GM19043 (cell line): ENCODE measurements around the gene RNASE8.

Experiments
- ATAC-seq: cut with Tn5 transposase; IDR thresholded peaks from one replicate; pipeline ENCODE4 v1.9.1; 2021; ENCODE audit warnings: low read depth; ENCODE audit not compliant: unreplicated experiment

Gene RNASE8

DNA sequence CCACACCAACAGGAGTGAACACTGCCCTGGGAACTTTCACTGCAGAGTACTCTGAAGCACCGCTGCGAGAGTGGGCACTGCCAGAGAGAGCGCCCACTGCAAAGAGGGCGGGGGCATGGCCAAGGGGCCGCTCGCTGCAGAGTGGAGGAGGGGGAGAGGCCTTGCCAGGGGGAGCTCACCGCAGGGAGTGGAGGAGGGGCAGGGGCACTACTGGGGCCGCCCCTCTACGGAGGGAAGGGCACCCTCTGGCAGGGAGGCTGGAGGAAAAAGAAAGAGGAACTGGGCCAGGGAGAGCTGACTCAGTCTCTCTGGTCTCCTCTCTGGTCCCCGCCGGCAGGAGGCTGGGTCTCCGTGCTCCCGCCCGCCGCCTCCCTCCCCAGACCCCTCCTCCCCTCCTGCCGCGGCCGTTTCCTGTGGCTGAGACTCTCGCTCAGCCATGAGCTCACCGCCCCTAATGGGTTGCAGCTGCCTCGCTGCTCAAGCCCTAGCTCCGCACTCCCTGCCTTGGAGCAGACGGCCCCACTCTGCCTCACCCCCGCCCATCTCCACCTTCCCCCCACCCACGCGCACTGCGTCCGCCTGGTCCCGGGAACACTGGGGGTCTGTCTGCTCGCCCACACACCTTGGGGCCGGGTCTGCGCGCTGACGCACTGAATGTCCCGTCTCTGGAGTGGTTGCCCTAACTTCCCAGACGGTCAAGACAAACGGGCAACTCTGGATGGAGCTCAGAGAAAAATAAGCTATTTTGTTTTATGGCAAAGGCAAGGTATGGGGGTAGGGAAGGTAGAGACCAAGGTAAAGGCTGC lies 13.8 kb downstream of the RNASE8 start:
- ATAC-seq, result peak; percentile 74

DNA sequence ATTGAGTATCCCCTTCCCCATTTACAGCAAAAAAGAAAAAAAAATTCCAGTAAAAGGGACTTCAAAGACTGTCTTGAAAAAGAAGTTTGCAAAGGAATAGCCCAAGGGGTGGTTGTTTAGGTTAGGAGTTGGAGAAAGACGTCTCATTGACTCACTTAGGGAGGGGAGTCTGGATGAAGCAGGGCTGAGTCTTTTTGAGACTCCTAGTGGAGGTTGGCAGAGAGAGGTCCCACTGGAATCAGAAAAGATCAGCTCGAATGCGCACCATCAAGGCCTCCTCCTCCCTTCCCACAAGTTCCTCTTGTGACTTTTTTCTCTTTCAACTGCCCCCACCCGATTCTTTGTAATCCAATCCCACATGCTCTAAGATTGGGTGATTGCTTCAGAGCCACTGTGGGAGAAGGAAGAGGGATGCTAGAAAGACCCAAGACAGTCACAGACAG lies 14.4 kb downstream of the RNASE8 start:
- no peak for ATAC-seq

DNA sequence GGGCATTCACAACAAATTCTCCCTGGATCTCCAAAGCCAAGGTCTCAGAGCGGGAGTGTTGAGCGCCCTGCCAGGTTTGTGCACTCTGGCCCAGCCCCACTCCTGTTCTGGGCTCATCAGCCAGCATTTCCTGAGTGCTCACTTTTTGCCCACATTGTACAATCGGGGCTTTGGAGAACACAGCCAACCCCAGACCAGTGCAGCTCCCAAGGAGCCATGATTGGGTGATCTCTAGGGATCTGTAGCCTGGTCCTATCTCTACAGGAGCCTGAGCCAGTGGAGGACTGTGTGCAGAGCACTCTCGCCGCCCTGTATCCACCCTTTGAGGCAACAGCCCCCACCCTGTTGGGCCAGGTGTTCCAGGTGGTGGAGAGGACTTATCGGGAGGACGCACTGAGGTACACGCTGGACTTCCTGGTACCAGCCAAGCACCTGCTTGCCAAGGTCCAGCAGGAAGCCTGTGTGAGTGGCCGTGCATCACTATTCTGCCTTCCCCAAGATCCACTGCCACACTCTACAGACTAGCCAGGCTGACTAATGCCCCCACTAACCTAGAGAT lies 15.2 kb downstream of the RNASE8 start:
- no peak for ATAC-seq

DNA sequence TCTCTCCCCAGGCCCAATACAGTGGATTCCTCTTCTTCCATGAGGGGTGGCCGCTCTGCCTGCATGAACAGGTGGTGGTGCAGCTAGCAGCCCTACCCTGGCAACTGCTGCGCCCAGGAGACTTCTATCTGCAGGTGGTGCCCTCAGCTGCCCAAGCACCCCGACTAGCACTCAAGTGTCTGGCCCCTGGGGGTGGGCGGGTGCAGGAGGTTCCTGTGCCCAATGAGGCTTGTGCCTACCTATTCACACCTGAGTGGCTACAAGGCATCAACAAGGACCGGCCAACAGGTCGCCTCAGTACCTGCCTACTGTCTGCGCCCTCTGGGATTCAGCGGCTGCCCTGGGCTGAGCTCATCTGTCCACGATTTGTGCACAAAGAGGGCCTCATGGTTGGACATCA lies 16.3 kb downstream of the RNASE8 start:
- no peak for ATAC-seq

DNA sequence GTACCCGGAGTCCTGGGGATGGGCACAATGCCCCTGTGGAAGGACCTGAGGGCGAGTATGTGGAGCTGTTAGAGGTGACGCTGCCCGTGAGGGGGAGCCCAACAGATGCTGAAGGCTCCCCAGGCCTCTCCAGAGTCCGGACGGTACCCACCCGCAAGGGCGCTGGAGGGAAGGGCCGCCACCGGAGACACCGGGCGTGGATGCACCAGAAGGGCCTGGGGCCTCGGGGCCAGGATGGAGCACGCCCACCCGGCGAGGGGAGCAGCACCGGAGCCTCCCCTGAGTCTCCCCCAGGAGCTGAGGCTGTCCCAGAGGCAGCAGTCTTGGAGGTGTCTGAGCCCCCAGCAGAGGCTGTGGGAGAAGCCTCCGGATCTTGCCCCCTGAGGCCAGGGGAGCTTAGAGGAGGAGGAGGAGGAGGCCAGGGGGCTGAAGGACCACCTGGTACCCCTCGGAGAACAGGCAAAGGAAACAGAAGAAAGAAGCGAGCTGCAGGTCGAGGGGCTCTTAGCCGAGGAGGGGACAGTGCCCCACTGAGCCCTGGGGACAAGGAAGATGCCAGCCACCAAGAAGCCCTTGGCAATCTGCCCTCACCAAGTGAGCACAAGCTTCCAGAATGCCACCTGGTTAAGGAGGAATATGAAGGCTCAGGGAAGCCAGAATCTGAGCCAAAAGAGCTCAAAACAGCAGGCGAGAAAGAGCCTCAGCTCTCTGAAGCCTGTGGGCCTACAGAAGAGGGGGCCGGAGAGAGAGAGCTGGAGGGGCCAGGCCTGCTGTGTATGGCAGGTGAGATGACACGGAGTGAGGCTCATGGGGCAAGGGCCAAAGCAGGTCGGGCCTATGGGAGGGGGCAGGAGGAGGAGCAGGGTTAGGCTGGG lies 17.0 kb downstream of the RNASE8 start:
- ATAC-seq, result no peak

DNA sequence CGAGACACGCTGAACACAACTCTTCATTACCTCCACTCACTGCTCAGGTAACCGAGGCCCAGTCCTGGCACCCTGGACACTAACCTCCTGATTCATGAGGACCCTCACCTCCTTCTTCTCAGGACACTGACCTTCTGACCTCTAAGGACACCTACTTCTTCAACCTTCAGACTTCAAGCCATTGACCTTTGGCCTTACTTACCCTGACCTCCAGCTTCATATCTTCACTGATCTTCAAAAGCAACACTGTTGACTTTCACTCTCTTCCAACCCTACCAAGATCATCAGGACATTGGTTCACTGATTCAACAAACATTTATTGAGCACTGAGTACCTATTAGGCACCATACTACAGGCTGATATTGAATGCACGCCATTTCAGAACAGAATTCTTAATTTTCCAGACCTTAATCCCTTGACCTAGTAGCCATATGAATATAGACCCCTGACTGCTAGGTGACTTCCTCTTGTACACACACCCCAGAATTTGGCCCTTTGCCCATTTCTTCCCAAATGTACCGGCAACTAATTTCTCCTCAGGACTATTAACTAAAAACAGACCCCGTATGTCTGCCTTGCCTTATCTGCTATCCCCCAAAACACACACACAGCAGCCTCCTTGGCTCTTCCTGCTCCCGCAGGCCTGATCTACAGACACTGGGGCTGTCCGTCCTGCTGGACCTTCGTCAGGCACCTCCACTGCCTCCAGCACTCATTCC lies 18.3 kb downstream of the RNASE8 start:
- ATAC-seq, result no peak

DNA sequence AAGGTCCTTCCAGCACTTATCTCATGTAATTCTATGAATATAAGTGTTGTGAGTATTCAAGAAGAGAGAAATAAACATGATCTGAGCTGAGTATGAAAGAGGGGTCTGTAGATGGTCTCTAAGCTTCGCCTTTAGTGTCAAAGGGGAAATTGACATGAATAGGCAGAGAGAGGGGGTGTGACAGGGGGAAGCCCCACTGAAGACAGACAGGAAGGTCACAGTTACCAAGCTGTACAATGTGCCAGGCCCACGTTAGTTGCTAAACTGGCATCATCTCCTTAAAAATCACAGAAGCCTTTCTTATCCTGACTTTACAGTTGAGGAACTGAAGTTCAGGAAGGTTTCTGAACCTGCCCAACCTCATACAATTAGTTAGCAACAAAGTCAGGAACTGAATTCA lies 20.1 kb downstream of the RNASE8 start:
- ATAC-seq, result no peak

DNA sequence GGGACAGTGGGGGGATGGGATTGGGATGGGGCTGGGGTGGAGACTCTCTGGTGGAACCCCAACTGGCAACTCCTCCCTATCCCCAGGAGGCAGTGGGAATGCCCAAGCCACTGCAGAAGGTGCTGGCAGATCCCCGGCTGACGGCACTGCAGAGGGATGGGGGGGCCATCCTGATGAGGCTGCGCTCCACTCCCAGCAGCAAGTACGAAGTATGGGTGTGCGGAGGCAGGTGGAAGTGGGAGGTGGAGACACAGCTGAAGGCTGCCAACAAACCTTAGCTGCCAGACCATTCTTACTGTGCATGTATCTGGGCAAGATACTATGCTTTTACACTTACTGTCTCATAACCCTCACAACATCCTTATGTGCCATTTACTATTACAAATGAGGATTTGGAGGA lies 20.7 kb downstream of the RNASE8 start:
- no peak for ATAC-seq

DNA sequence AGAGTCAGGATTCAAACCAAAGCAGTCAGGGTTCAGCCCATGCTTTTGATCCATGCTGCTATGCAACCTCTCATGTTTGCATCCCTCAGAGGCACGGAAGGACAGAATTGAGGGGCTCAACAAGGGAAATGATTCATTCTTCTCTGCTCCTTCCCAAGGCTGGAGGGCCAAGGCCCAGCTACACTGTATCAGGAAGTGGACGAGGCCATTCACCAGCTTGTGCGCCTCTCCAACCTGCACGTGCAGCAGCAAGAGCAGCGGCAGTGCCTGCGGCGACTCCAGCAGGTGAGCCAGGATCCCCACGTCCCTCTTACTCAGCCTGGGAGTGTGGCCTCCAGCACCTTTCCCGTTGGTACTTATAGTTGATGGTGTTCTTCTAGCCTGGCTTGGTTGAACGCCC lies 21.1 kb downstream of the RNASE8 start:
- ATAC-seq, result no peak

DNA sequence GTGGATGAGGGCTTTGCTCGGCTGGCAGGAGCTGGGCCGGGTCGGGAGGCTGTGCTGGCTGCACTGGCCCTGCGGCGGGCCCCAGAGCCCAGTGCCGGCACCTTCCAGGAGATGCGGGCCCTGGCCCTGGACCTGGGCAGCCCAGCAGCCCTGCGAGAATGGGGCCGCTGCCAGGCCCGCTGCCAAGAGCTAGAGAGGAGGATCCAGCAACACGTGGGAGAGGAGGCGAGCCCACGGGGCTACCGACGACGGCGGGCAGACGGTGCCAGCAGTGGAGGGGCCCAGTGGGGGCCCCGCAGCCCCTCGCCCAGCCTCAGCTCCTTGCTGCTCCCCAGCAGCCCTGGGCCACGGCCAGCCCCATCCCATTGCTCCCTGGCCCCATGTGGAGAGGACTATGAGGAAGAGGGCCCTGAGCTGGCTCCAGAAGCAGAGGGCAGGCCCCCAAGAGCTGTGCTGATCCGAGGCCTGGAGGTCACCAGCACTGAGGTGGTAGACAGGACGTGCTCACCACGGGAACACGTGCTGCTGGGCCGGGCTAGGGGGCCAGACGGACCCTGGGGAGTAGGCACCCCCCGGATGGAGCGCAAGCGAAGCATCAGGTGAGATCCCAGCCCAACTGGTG lies 24.0 kb downstream of the RNASE8 start:
- no peak for ATAC-seq

DNA sequence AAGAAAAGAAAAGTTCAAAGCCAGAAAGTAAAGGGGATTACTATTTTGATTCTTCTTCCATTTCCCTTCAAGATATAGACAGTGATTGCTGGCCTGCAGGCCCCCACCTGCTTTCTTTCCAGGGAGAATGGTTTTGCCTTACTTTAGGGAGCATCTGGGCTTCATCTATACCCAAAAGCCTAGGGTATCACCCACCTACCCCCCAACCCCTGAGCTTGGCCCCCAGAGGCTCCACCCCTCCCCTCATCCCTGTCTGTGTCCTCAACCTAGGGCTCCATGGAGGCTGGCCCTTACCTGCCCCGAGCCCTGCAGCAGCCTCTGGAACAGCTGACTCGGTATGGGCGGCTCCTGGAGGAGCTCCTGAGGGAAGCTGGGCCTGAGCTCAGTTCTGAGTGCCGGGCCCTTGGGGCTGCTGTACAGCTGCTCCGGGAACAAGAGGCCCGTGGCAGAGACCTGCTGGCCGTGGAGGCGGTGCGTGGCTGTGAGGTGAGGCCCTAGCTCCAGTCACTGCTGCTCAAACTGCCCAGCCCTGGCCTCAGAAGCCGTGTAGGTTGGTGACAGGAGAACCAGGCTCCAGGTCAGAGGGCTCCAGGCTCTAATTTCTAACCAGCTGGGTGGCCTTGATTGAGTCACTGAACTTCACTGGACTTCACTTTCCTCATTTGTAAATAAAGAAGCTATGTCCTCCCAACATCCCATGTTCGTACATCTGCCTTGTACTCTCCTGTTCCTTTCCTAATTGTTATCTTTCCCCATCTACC lies 26.1 kb downstream of the RNASE8 start:
- ATAC-seq, result no peak

DNA sequence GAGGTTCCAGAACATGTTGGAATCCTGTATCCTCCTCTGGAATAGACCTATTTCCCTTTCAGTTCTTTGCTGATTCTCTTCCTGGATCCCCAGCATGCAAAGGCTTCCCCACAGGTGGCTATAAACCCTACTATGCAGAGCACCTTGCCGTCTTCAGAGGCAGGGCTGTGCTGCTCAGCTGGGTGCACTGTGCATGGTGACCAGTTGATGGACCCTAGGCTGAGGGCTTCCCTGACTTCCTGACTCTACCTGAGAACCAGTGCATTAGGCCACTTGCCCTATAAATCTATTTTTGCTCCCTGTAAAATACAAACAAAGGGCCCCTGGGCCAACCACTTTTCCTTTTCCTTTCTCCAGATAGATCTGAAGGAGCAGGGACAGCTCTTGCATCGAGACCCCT lies 26.8 kb downstream of the RNASE8 start:
- no peak for ATAC-seq

DNA sequence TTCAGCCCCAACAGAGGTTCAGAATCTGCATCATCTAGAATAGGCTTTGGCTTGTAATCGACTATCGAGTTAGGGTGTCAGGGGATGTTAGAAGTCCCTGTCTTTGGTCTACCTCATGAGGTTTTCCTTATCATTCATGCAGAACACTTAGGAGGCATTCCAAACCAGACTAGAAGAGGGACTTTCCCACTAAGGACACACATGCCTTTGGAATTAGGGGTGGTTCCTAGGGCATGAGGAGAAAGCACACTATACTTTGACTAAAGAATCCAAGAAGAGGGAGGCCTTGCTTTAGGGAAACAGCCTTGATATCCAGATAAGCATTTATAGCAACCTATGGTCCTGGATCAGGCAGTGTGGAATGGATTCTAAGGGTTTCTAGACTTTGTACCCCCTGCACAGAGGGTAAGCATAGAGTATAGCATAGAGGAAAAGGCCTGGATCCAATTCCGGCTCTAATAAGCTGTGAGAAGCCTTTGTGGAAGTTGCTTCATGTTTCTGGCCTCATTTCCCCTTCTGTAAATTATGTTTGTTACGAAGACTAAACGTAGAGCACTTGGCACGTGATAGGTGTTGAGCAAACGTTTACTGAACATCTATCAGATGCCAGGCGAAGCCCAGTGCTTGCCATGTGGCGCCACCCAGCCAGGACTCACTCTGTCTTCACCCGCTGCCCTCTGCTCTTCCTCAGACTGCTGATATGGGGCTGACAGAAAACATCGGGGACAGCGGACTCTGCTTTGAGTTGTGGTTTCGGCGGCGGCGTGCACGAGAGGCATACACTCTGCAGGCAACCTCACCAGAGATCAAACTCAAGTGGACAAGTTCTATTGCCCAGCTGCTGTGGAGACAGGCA lies 27.6 kb downstream of the RNASE8 start:
- ATAC-seq, result no peak

DNA sequence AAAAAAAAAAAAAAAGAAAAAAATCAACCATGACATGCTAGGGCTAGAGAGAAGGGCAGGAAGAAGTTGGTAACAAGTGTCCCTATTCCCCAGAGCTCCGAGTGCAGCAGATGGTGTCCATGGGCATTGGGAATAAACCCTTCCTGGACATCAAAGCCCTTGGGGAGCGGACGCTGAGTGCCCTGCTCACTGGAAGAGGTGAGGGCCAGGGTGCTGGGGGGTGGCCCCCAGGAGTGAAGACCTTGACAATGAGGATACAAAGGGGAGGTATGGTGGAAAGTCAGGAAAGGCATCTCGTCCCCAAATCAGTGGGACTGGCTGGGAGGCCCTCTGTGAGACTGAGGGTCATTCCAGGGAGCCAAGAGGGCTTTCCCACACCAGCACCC lies 29.3 kb downstream of the RNASE8 start:
- ATAC-seq, result no peak

DNA sequence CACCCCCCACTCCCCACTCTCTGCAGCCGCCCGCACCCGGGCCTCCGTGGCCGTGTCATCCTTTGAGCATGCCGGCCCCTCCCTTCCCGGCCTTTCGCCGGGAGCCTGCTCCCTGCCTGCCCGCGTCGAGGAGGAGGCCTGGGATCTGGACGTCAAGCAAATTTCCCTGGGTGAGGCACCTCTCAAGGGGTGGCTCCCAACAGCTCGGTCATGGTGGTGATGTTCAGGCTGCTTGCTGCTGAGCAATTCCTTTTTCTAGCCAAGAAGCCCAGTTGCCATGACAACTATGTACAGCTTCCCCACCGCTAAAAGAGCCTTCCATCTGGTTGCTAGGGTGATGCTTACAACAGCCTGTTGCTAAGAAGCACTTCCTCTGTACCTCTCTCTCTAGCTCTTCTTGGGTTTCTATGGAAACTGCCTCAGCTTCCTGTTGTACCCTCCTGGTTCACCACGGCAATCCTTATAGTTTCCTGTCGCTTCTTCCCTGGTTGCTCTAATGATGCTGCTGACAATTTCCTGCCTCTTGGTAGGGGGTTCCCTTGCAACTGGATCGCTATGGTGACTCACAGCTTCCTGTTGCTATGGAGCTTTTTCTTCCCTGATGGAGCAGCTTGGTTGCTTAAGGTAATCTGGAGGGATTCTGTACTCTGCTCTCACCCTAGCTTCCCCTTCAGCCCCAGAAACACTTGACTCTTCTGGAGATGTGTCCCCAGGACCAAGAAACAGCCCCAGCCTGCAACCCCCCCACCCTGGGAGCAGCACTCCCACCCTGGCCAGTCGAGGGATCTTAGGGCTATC lies 29.9 kb downstream of the RNASE8 start:
- ATAC-seq, result peak; percentile 49

DNA sequence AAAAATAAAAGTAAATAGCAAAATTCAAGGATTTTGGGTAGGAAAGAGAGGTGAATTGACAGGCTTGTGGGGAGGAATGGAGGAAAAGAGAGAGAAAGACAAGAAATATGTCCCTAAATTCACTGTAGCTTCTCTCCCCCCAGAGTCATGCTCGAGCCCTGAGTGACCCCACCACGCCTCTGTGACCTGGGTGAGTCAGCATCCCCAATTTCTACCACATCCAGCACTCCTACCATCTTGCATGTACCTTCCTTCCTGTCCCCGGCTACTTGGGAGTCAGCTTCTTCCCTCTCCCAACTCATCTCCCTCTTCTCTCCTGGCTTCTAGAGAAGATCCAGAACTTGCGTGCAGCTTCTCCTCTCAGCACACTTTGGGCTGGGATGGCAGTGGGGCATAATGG lies 31.1 kb downstream of the RNASE8 start:
- no peak for ATAC-seq

DNA sequence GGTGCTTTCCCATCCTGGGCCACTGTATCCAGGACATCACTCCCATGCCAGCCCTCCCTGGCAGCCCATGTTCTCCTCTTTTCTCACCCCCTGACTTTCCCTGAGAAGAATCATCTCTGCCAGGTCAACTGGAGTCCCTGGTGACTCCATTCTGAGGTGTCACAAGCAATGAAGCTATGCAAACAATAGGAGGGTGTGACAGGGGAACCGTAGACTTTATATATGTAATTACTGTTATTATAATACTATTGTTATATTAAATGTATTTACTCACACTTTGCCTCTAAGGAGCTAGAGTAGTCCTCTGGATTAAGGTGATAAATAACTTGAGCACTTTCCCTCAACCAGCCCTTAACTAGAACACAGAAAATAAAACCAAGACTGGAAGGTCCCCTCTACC lies 31.6 kb downstream of the RNASE8 start:
- no peak for ATAC-seq

DNA sequence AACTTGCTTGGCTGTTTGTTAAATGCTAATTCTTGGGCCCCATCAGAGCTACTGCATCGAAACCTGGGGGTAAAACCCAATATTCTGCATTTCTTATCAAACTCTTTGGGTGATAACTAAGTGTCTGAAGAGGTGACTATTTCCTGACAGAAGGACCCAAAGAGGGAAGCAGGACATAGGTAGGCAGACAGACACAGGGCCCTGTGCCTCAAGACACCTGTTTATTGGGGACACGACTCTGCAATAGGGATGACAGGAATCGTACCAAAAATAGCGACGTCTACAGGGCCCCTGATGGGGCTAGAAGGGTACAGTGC lies 32.2 kb downstream of the RNASE8 start:
- no peak for ATAC-seq
